MM.1S (cell line): Measurements from ENCODE around the gene FOXP1.

Source experiments
- EZH2 ChIP-seq: fragments of 300-600 bp; sonication (generic); optimal IDR thresholded peaks from 2 replicates; pipeline ENCODE3; 2017; ENCODE audit warnings: low read depth, mild to moderate bottlenecking, antibody characterized with exemption, low read length, mixed read lengths
- TF ChIP-seq, protein P1 (sequence below): fragments of 300-600 bp; sonication (generic); IDR thresholded peaks from 2 replicates; pipeline ENCODE4 v1.5.1; 2016; ENCODE audit warnings: antibody characterized with exemption, low read length, mixed read lengths

DNA sequence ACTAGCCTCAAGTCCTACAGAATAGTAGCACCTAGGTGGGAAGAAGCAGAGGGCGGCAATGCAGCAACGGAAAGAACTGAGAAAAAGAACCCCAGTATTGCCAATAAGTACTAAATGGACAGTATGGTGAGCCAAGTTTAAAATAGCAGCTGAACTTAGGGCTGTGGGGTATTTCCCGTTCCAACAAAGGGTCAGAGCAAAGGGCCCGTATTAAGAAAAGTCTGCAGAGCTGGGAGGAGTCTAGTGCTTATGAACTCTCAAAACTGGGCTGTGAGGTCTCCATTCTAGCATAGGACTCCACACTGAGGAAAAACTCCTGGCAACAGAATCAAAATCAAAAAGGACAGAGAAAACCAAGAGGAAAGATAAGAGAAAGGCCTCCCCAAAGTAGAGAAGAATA is 250.7 kb downstream of the FOXP1 start:
- TF ChIP-seq, protein P1, sequence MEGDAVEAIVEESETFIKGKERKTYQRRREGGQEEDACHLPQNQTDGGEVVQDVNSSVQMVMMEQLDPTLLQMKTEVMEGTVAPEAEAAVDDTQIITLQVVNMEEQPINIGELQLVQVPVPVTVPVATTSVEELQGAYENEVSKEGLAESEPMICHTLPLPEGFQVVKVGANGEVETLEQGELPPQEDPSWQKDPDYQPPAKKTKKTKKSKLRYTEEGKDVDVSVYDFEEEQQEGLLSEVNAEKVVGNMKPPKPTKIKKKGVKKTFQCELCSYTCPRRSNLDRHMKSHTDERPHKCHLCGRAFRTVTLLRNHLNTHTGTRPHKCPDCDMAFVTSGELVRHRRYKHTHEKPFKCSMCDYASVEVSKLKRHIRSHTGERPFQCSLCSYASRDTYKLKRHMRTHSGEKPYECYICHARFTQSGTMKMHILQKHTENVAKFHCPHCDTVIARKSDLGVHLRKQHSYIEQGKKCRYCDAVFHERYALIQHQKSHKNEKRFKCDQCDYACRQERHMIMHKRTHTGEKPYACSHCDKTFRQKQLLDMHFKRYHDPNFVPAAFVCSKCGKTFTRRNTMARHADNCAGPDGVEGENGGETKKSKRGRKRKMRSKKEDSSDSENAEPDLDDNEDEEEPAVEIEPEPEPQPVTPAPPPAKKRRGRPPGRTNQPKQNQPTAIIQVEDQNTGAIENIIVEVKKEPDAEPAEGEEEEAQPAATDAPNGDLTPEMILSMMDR: no peak
- no peak for TF ChIP-seq EZH2
